Retinal pigment epithelial cell (primary cell): Measurements from ENCODE around the gene SCAI.

Experiments
- DNase-seq: peaks from one replicate; pipeline ENCODE4 v3.0.0-alpha.2; 2010; ENCODE audit warnings: low read depth
- H3K4me3 ChIP-seq: 2 replicates; pipeline ENCODE4 v1.5.1; 2011; ENCODE audit warnings: mild to moderate bottlenecking, low read length, control low read depth, moderate library complexity
- TF ChIP-seq, protein P1 (sequence below): conservative IDR thresholded peaks from 2 replicates; pipeline ENCODE4 v1.5.1; 2011; ENCODE audit warnings: low read depth, low read length, control low read depth, inconsistent platforms

SCAI gene

DNA sequence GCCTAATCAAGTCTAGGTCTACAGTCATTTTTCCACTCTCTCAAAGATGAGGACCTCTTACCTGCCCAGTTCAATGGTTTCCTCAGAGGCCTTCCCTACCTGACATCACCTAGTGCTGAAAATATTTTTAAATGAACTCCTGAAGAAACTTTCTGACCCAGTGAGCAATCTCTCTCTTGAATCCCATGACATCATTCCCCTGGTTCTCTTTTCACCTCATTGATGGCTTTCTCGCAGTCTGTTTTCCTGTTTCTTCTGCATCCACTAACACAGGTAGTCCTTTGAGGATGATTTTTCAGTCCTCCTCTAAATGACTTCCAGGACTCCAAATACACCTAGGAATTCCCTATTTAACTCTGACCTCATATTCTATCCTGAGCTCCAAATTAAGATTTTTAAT is 40.3 kb downstream of the SCAI start:
- no peak overlapping the region for H3K4me3 ChIP-seq
- no peak for DNase-seq
- TF ChIP-seq, protein P1, sequence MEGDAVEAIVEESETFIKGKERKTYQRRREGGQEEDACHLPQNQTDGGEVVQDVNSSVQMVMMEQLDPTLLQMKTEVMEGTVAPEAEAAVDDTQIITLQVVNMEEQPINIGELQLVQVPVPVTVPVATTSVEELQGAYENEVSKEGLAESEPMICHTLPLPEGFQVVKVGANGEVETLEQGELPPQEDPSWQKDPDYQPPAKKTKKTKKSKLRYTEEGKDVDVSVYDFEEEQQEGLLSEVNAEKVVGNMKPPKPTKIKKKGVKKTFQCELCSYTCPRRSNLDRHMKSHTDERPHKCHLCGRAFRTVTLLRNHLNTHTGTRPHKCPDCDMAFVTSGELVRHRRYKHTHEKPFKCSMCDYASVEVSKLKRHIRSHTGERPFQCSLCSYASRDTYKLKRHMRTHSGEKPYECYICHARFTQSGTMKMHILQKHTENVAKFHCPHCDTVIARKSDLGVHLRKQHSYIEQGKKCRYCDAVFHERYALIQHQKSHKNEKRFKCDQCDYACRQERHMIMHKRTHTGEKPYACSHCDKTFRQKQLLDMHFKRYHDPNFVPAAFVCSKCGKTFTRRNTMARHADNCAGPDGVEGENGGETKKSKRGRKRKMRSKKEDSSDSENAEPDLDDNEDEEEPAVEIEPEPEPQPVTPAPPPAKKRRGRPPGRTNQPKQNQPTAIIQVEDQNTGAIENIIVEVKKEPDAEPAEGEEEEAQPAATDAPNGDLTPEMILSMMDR = no peak

DNA sequence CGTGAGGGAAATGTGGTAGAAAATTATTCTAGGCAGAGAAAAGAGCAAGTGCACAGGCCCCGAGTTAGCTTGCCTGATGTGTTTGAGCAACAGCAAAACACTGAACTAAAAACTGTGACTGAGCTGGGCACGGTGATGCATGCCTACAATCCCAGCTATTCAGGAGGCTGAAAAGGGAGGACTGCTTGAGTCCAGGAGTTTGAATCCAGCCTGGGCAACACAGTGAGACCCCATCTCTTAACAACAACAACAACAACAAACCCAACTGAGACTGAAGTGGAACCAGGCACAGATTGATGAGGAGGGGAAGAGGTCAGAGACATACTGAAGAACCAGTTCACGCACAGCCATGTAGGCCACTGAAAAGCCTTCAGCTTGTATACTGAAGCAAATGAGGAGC is 42.5 kb downstream of the SCAI start:
- no peak for DNase-seq
- TF ChIP-seq, protein P1 = no peak
- H3K4me3 ChIP-seq = no peak overlapping the region

DNA sequence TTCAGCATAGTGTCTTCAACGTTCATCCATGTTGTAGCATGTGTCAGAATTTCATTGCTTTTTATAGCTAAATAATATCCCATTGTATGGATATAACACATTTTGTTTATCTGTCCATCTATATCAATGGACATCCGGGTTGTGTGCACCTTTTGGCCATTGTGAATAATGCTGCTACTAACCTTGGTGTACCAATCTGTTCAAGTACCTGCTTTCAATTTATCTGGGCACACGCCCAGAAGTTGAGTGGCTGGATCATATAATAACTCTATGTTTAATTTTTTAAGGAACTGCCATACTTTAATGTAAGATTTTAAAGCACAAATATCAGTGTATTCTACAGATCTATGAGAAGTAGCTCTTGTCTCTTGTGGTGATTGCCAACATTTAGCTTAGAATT is 43.5 kb downstream of the SCAI start:
- H3K4me3 ChIP-seq = no peak overlapping the region
- no peak for DNase-seq
- TF ChIP-seq, protein P1 = no peak

DNA sequence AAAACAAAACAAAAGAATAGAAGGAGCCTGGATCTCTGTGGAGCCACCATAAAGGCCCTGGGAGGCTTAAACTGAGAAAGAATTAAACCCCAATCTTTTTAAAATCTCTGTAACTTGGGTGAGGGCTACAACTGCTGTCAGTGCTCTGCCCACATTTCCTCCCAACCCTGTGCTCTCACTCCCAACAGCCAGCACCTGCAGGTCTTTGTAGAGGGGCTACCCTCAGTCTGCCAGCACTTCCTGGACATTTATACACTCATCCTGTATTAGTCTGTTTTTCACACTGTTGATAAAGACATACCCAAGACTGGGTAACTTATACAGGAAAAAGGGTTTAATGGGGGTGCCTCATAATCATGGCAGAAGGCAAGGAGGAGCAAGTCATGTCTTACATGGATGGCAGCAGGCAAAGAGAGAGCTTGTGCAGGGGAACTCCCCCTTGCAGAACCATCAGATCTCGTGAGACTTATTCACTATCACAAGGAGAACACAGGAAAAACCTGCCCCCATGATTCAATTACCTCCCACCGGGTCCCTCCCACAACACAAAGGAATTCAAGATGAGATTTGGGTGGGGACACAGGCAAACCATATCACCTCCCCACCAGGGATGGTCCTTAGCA is 47.4 kb downstream of the SCAI start:
- no peak for DNase-seq
- no peak overlapping the region for H3K4me3 ChIP-seq
- TF ChIP-seq, protein P1 = no peak

DNA sequence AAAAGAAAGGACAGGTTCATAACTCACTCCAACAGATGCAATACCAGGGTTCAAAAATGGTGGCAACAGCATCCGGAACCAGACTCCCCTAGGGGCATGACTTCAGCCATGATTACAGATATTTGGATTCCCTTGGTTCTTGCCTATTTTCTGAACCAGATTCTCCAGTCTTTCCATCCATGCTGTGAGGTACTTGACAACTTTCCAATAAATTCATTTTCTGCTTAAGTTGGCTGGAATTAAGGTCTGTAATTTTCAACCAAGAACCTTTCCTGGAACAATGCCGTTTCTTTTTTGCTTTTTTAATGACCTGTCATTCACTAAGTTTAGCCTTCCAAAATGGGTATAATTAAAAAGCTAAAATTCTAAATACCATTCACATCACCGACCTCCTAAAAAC is 52.2 kb downstream of the SCAI start:
- TF ChIP-seq, protein P1 = no peak
- no peak overlapping the region for H3K4me3 ChIP-seq
- DNase-seq = no peak

DNA sequence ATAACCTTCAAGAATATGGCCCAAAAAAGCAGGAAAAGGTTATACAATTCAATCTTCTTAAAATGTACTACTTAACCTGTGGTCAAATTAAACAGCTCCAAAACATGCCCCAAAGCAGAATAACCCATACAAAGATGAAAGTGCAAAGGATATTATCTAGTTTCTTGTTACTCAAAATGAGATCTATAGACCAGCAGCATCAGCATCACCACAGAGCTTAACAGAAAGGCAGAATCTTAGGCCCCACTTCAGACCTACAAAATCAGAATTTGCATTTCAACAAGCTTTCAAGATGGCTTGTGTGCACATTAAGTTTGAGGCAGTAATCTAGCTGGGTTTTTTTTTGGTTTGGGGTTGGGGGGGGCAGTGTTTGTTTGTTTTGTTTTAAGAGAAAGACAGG is 54.0 kb downstream of the SCAI start:
- TF ChIP-seq, protein P1 = no peak
- no peak overlapping the region for H3K4me3 ChIP-seq
- DNase-seq = no peak

DNA sequence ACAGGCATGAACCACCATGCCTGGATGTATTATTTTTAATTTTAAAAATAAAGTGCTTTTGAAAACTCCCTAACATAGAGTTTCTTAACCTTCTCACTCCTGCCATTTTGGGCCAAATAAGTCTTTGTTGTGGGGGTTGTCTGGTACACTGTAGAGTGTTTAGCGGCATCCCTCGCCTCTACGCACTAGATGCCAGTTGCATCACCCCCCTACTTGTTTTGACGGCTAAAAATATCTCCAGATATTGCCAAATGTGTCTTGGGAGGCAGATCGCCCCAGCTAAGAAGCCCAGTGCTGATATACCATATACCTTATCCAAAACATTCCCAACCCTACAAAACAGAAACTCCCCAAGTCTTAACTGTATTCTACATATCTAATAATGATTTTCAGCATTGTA is 54.6 kb downstream of the SCAI start:
- no peak for DNase-seq
- no peak overlapping the region for H3K4me3 ChIP-seq
- TF ChIP-seq, protein P1 = no peak
